ENCODE data around the gene VIPR2. TPM values are rescaled to one million over a fixed set of nuclear protein-coding genes. Genes with fewer than 3 reads are reported as not detected.

The VIPR2 gene
- total RNA-seq, 4 donors from 2014 or later, result 0.53 to 2.5 (median 1.8) TPM

DNA sequence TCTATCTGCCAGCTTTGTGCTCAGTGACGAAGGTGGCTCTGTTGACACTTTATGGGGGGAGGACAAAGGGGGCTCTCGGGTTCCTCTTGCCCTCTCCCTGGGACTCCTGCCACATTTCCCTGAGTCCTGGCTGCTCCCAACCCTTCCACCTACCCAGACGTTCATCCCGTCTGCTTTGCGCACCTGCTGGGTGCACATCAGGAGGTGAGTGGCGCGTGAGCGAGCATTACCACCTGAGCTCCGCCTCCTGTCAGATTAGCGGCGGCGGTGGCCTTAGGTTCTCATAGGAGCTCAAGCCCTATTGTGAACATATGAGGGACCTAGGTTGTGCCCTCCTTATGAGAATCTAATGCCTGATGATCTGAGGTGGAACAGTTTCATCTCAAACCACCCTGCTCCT is 151.1 kb downstream of the VIPR2 start:
- Histone ChIP-seq H3K27ac (no peak overlapping the region), H3K4me1 (no peaks in the 10 kb centered on the region), H3K9me3 (no peaks in the 10 kb centered on the region), H3K27me3 (no peaks in the 10 kb centered on the region), H3K36me3 (no peaks in the 10 kb centered on the region), H3K4me3 (no peak overlapping the region)
- no peak for TF ChIP-seq POLR2A (IDR thresholded peaks at IDR 0.05)
- TF ChIP-seq, protein P1, sequence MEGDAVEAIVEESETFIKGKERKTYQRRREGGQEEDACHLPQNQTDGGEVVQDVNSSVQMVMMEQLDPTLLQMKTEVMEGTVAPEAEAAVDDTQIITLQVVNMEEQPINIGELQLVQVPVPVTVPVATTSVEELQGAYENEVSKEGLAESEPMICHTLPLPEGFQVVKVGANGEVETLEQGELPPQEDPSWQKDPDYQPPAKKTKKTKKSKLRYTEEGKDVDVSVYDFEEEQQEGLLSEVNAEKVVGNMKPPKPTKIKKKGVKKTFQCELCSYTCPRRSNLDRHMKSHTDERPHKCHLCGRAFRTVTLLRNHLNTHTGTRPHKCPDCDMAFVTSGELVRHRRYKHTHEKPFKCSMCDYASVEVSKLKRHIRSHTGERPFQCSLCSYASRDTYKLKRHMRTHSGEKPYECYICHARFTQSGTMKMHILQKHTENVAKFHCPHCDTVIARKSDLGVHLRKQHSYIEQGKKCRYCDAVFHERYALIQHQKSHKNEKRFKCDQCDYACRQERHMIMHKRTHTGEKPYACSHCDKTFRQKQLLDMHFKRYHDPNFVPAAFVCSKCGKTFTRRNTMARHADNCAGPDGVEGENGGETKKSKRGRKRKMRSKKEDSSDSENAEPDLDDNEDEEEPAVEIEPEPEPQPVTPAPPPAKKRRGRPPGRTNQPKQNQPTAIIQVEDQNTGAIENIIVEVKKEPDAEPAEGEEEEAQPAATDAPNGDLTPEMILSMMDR (IDR thresholded peaks at IDR 0.05), result no peak
- no peak for DNase-seq

DNA sequence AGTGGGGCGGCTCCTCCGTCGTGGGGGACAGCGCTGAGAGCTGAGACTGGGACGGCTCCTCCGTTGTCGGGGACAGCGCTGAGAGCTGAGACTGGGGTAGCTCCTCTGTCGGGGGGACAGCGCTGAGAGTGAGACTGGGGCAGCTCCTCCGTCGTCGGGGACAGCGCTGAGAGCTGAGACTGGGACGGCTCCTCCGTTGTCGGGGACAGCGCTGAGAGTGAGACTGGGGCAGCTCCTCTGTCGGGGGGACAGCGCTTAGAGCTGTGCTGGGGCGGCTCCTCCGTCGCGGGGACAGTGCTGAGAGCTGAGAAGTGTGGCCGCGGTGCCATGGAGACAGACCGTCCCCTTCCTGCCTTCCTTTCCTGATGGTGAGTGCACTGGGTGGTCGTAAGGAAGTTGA is 151.9 kb downstream of the VIPR2 start:
- no peaks in the 10 kb centered on the region for H3K27me3 ChIP-seq
- TF ChIP-seq, protein P1 (IDR thresholded peaks at IDR 0.05), result no peak
- no peak for TF ChIP-seq POLR2A (IDR thresholded peaks at IDR 0.05)
- H3K4me1 ChIP-seq, result no peaks in the 10 kb centered on the region
- no peaks in the 10 kb centered on the region for H3K36me3 ChIP-seq
- DNase-seq, result no peak
- no peak overlapping the region for H3K4me3 ChIP-seq
- H3K27ac ChIP-seq, result no peak overlapping the region
- no peaks in the 10 kb centered on the region for H3K9me3 ChIP-seq

DNA sequence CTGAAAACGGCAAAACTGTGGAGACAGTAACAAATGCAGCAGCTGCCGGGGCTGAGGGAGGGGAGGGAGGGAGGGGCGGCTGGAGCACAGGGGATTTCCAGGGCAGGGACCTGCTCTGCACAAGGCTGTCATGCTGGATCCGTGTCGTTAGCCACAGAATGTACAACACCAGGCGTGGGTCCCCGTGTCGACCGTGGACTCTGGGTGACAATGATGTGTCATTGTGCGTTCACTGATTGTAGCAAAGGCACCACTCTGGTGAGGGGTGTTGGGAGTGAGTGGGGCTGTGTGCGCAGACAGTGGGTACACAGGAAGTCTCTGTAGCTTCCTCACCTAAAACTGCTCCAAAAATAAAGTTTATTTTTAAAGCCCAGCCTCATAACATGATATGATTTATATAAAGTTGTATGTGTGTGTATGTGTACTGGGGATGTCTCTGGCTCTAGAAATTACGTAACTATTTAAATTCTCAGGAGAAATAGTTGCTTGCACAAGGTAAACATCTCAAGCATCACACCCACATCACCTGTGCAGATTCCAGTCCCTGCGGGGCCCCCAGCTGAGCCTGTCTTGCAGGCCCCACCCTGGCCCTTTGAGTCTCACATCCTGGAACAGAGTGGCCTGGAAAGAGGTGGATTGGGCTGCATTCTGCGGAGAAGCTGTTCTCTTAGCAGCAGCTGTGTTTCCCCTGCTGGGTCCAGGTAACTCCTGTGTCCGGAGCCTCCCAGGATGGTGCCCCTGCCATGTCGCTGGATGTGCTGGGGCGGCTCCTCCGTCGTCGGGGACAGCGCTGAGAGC is 152.6 kb downstream of the VIPR2 start:
- no peaks in the 10 kb centered on the region for H3K9me3 ChIP-seq
- no peaks in the 10 kb centered on the region for H3K4me1 ChIP-seq
- no peaks in the 10 kb centered on the region for H3K27me3 ChIP-seq
- H3K4me3 ChIP-seq, result no peak overlapping the region
- DNase-seq, result no peak
- no peak for TF ChIP-seq POLR2A (IDR thresholded peaks at IDR 0.05)
- TF ChIP-seq, protein P1 (IDR thresholded peaks at IDR 0.05), result no peak
- no peak overlapping the region for H3K27ac ChIP-seq
- H3K36me3 ChIP-seq, result no peaks in the 10 kb centered on the region

DNA sequence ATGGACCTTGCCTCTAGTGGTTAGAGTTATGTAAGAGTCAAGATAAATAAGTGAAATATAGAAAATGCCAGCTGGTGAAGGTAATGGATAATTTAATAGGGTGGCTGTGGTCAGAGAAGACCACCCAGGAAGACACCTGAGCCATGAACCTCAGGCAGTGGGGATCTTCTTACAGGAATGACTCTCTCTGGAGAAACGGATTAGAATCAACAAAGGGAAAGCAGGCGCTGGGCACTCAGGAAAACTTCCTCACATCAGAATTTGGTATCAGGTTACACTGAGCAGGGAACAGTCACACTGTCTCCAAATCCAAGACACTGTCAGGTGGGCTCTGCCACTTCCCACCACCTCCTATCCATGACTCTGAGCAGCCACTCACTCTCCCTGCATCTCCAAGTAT is 155.7 kb downstream of the VIPR2 start:
- H3K4me1 ChIP-seq, result no peaks in the 10 kb centered on the region
- TF ChIP-seq, protein P1 (IDR thresholded peaks at IDR 0.05), result no peak
- TF ChIP-seq POLR2A (IDR thresholded peaks at IDR 0.05), result no peak
- peaks cover 0 to 3% (median 0%) of the 10 kb centered on the region in 4 donors for H3K9me3 ChIP-seq
- no peaks in the 10 kb centered on the region for H3K27me3 ChIP-seq
- no peaks in the 10 kb centered on the region for H3K36me3 ChIP-seq
- no peak overlapping the region for H3K4me3 ChIP-seq
- H3K27ac ChIP-seq, result no peak overlapping the region
- DNase-seq, result no peak

DNA sequence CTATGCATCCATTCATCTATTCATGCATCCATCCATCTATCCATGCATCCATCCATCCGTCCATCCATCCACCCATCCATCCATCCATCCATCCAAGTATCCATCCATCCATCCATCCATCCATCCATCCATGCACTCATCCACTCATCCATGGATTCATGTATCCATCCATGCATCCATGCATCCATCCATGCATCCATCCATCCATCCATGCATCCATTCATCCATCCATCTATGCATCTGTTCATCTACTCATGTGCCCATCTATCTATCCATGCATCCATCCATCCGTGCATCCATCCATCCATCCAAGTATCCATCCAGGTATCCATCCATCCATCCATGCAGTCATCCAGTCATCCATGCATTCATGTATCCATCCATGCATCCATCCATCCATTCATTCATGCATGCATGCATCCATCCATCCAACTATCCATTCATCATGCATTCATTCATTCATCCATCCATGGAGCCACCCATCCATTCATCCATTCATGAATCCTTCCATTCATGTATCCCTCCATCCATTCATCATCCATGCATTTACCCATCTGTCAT is 156.3 kb downstream of the VIPR2 start:
- no peak overlapping the region for H3K27ac ChIP-seq
- no peak overlapping the region for H3K4me3 ChIP-seq
- peaks cover 0 to 5% (median 1%) of the 10 kb centered on the region in 4 donors for H3K9me3 ChIP-seq
- no peak for TF ChIP-seq POLR2A (IDR thresholded peaks at IDR 0.05)
- TF ChIP-seq, protein P1 (IDR thresholded peaks at IDR 0.05), result no peak
- no peak for DNase-seq
- no peaks in the 10 kb centered on the region for H3K4me1 ChIP-seq
- H3K27me3 ChIP-seq, result no peaks in the 10 kb centered on the region
- H3K36me3 ChIP-seq, result no peaks in the 10 kb centered on the region
